ENCODE results near the gene HIBCH.

The HIBCH gene

DNA sequence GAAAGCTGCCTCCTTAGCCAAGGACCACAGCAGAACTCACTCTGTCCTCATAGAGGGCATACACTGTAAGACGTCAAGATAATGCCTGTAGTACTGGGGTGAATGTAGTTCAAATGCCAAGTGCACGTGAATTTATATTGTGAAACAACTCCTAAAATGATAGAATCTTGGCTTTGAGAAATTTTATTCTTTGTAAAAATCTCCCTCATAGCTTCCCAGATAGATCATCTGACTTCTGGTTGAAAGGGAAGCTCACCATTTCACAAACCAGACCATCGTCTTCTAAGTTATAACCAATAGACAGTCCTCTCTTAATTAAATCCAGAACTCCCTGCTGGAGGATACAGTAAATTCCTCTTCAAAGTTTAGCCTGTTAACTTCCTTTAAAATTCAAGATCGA is 146.2 kb downstream of the HIBCH start:
- Histone ChIP-seq H3K9me3 (ENCODE audit: control insufficient read depth, low read length) (no peaks in the 10 kb centered on the region), H3K9ac (no peak overlapping the region), H3K4me2 (ENCODE audit: low read length) (no peak overlapping the region), H3K27me3 (ENCODE audit: control insufficient read depth, insufficient read depth, low read length) (no peaks in the 10 kb centered on the region), H2AFZ (no peak overlapping the region), H3K27ac (no peak overlapping the region), H3K4me3 (ENCODE audit: low read depth, low read length) (no peak overlapping the region), H3K79me2 (no peaks in the 10 kb centered on the region), H3K36me3 (ENCODE audit: control insufficient read depth, insufficient read depth, low read length) (no peaks in the 10 kb centered on the region), H3K4me1 (no peaks in the 10 kb centered on the region)
- no peak for TF ChIP-seq CTCF (IDR thresholded peaks at IDR 0.05)

- Histone ChIP-seq H3K27me3 (ENCODE audit: control insufficient read depth, insufficient read depth, low read length) (no peaks in the 10 kb centered on the region), H3K27ac (no peak overlapping the region), H3K9me3 (ENCODE audit: control insufficient read depth, low read length) (no peaks in the 10 kb centered on the region), H3K9ac (no peak overlapping the region), H3K4me2 (ENCODE audit: low read length) (peak overlapping the region; percentile 3), H3K4me1 (no peaks in the 10 kb centered on the region), H3K79me2 (no peaks in the 10 kb centered on the region), H2AFZ (no peak overlapping the region), H3K4me3 (ENCODE audit: low read depth, low read length) (peak overlapping the region; percentile 2), H3K36me3 (ENCODE audit: control insufficient read depth, insufficient read depth, low read length) (no peaks in the 10 kb centered on the region)
- no peak for TF ChIP-seq CTCF (IDR thresholded peaks at IDR 0.05)
Measured at GRCh38 chr2:190170673-190171072, 149.0 kb downstream of the HIBCH start.

GRCh38 chr2:190169221-190170072 is 150.2 kb downstream of the HIBCH start:
- no peaks in the 10 kb centered on the region for H3K27me3 ChIP-seq (ENCODE audit: control insufficient read depth, insufficient read depth, low read length)
- TF ChIP-seq CTCF (IDR thresholded peaks at IDR 0.05), result no peak
- H3K9me3 ChIP-seq (ENCODE audit: control insufficient read depth, low read length), result no peaks in the 10 kb centered on the region
- H3K36me3 ChIP-seq (ENCODE audit: control insufficient read depth, insufficient read depth, low read length), result no peaks in the 10 kb centered on the region
- H2AFZ ChIP-seq, result no peak overlapping the region
- H3K79me2 ChIP-seq, result no peaks in the 10 kb centered on the region
- no peak overlapping the region for H3K4me3 ChIP-seq (ENCODE audit: low read depth, low read length)
- H3K9ac ChIP-seq, result no peak overlapping the region
- no peak overlapping the region for H3K27ac ChIP-seq
- no peaks in the 10 kb centered on the region for H3K4me1 ChIP-seq
- H3K4me2 ChIP-seq (ENCODE audit: low read length), result peak overlapping the region; percentile 39

- H3K36me3 ChIP-seq (ENCODE audit: control insufficient read depth, insufficient read depth, low read length), result no peaks in the 10 kb centered on the region
- H3K4me2 ChIP-seq (ENCODE audit: low read length), result no peak overlapping the region
- H2AFZ ChIP-seq, result no peak overlapping the region
- H3K27me3 ChIP-seq (ENCODE audit: control insufficient read depth, insufficient read depth, low read length), result no peaks in the 10 kb centered on the region
- no peaks in the 10 kb centered on the region for H3K79me2 ChIP-seq
- no peak overlapping the region for H3K27ac ChIP-seq
- no peaks in the 10 kb centered on the region for H3K9me3 ChIP-seq (ENCODE audit: control insufficient read depth, low read length)
- TF ChIP-seq CTCF (IDR thresholded peaks at IDR 0.05), result no peak
- no peak overlapping the region for H3K9ac ChIP-seq
- no peak overlapping the region for H3K4me3 ChIP-seq (ENCODE audit: low read depth, low read length)
- H3K4me1 ChIP-seq, result no peaks in the 10 kb centered on the region
Measured at GRCh38 chr2:190167702-190168101, 151.9 kb downstream of the HIBCH start.

DNA sequence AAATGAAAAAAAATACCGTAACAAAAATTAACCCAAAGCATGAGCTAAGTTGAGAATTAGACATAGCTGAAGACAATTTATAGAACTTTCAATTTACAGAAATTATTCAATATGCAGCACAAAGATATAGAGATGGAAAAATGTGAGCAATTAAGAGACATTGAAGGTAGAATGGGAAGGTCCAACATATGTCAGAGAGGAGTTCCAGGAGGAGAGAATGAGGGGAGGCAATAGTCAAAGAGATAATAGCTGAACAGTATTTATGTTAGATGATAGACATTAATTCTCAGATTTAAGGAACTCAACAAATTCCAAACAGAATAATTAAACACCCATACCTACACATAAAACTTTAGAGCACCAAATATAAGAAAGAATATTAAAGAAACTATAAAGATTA is 154.1 kb downstream of the HIBCH start:
- Histone ChIP-seq H3K79me2 (no peaks in the 10 kb centered on the region), H3K27me3 (ENCODE audit: control insufficient read depth, insufficient read depth, low read length) (no peaks in the 10 kb centered on the region), H3K36me3 (ENCODE audit: control insufficient read depth, insufficient read depth, low read length) (no peaks in the 10 kb centered on the region), H3K4me2 (ENCODE audit: low read length) (no peak overlapping the region), H3K4me3 (ENCODE audit: low read depth, low read length) (no peak overlapping the region), H3K9me3 (ENCODE audit: control insufficient read depth, low read length) (no peaks in the 10 kb centered on the region), H3K9ac (no peak overlapping the region), H3K4me1 (no peaks in the 10 kb centered on the region), H3K27ac (no peak overlapping the region), H2AFZ (no peak overlapping the region)
- no peak for TF ChIP-seq CTCF (IDR thresholded peaks at IDR 0.05)

Data from parathyroid adenoma (tissue), 2 donors.